Cardiac muscle cell (in vitro differentiated cells and primary cell): ENCODE data around the gene CYP2W1. TPM values are rescaled to one million over a fixed set of nuclear protein-coding genes. Genes with fewer than 3 reads are reported as not detected.
A peak's percentile ranks its signal among the peaks of the same experiment; 100 is the strongest.
"Not testable (repeated sequence)": the region's sequence is repeated elsewhere in the genome, so short reads cannot be mapped to it uniquely, and the experiment has no call there.

Experiments used
- DNase-seq, 2 donors: peaks; one replicate each; pipeline versions ENCODE4 v3.0.0 to v3.0.0-alpha.2; 2010 to 2017; ENCODE audit warnings: low read depth in 1 of 2, low spot score in 1 of 2
- H3K27ac ChIP-seq: fragments of 200-600 bp; sonication (generic); 2 replicates; pipeline ENCODE4 v1.5.1; 2016
- H3K27me3 ChIP-seq: fragments of 200-600 bp; sonication (generic); 2 replicates; pipeline ENCODE4 v1.6.0; 2016; ENCODE audit warnings: control low read depth
- H3K36me3 ChIP-seq: fragments of 200-600 bp; sonication (generic); 2 replicates; pipeline ENCODE4 v1.5.1; 2016; ENCODE audit warnings: control low read depth
- H3K4me1 ChIP-seq: fragments of 200-600 bp; sonication (generic); 2 replicates; pipeline ENCODE4 v1.8.1; 2017; ENCODE audit warnings: low read depth, mild to moderate bottlenecking, mixed run types
- H3K4me3 ChIP-seq: fragments of 200-600 bp; sonication (generic); 2 replicates; pipeline ENCODE4 v1.5.1; 2016; ENCODE audit warnings: mild to moderate bottlenecking
- H3K9me3 ChIP-seq: fragments of 200-600 bp; sonication (generic); 2 replicates; pipeline ENCODE4 v1.5.1; 2017; ENCODE audit warnings: low read depth, mild to moderate bottlenecking, control low read depth
- polyA plus RNA-seq: library from polyadenylated mRNA; unstranded; fragments of >200 nt; fragmentation: Nextera tagmentation; extraction: Ambion mirVana; gene quantifications from 2 replicates; pipeline ENCODE4 v1.2.1, GENCODE V29; 2016
- total RNA-seq: library from RNA; depleted of rRNA; stranded (reverse); fragments of >200 nt; gene quantifications from 2 replicates; pipeline ENCODE4 v1.2.3, GENCODE V29; 2016
- TF ChIP-seq, protein P1 (sequence below): IDR thresholded peaks from 2 replicates; pipeline ENCODE4 v1.5.1; 2012; ENCODE audit warnings: low read depth, mild to moderate bottlenecking, low read length

The CYP2W1 gene
- total and polyA plus RNA-seq, 2 experiments from 2014 or later = 0.10 to 3.4 TPM

DNA sequence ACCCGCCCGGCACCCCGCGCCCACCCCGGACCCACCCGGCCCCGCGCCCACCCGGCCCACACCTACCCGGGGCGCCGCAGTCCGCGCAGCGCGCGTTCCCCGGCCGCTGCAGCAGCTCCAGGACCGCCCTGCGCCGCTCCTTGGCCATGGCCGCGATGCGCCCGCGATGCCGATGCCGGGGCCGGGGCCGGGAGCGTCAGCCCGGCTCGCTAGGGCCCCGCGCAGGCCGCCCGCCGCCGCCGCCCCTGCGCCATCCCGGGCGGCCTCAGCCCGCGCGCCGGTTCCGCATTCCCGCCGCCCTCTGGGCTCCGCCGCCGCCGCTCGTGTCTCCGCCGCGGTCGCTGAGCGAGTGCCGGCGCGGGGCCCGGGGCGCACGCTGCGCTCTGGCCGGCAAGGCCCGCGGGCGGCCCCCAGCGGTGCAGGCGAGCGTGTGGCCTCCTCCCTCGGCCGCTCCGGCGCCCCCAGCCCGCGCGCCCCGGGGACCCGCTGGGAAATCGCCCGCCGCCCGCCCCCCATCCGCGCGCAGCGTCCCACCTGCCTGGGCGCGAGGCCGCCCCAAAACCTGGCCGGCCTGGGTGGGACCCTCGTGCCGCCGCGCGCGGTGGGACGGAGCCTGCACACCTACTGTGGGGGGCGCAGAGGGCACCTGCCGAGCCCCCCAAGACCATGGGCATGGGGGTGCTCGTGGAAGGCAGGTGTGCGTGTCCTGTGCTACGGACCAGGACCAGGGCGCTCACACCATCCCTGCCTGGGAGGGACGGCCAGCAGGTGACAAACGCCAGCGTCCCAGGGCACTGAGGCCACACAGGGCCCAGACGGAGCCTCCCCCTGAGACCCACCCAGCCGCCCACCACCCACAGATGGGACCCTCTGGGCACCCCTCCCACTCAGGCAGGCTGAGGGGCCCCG, 28.4 kb upstream of the CYP2W1 start, which contains the start of gene ADAP1:
TSS of gene ADAP1 (minus strand) at position 351 of the 909 bp plus-strand sequence. CDS start at position 148, 203 bp downstream.
- Histone ChIP-seq H3K9me3 (no peaks in the 10 kb centered on the region), H3K27ac (no peak within 1 kb of the TSS), H3K36me3 (no peaks in the 10 kb centered on the region), H3K4me3 (peak within 1 kb of the TSS; percentile 66), H3K4me1 (no peaks in the 10 kb centered on the region), H3K27me3 (peaks cover 34% of the 10 kb centered on the region)
- TF ChIP-seq, protein P1, sequence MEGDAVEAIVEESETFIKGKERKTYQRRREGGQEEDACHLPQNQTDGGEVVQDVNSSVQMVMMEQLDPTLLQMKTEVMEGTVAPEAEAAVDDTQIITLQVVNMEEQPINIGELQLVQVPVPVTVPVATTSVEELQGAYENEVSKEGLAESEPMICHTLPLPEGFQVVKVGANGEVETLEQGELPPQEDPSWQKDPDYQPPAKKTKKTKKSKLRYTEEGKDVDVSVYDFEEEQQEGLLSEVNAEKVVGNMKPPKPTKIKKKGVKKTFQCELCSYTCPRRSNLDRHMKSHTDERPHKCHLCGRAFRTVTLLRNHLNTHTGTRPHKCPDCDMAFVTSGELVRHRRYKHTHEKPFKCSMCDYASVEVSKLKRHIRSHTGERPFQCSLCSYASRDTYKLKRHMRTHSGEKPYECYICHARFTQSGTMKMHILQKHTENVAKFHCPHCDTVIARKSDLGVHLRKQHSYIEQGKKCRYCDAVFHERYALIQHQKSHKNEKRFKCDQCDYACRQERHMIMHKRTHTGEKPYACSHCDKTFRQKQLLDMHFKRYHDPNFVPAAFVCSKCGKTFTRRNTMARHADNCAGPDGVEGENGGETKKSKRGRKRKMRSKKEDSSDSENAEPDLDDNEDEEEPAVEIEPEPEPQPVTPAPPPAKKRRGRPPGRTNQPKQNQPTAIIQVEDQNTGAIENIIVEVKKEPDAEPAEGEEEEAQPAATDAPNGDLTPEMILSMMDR = no peak
- DNase-seq = peak; percentile 59 to 77

DNA sequence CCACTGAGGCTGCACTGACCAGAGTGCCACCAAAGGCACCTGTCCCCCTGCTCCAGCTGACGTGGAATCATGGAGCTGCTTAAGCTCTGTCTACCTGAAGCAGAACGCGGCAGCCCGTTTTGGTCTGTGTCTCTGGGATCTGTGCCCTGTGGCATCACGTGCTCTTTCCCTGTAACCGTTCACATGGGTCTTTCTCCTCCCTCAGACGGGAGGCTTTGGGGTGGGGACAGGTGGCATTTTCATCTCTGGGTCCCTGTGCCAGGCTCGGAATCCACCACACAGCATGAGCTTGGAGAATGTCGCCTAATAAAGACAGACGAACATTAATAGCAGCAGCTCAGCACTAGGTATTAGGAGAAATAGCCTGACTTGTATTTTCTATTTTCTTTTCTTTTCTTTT, 26.9 kb upstream of the CYP2W1 start:
- Histone ChIP-seq H3K36me3 (no peaks in the 10 kb centered on the region), H3K27ac (no peak overlapping the region), H3K27me3 (peaks cover 34% of the 10 kb centered on the region), H3K4me1 (peaks cover 9% of the 10 kb centered on the region), H3K4me3 (no peak overlapping the region), H3K9me3 (no peaks in the 10 kb centered on the region)
- TF ChIP-seq, protein P1 = no peak
- no peak for DNase-seq

DNA sequence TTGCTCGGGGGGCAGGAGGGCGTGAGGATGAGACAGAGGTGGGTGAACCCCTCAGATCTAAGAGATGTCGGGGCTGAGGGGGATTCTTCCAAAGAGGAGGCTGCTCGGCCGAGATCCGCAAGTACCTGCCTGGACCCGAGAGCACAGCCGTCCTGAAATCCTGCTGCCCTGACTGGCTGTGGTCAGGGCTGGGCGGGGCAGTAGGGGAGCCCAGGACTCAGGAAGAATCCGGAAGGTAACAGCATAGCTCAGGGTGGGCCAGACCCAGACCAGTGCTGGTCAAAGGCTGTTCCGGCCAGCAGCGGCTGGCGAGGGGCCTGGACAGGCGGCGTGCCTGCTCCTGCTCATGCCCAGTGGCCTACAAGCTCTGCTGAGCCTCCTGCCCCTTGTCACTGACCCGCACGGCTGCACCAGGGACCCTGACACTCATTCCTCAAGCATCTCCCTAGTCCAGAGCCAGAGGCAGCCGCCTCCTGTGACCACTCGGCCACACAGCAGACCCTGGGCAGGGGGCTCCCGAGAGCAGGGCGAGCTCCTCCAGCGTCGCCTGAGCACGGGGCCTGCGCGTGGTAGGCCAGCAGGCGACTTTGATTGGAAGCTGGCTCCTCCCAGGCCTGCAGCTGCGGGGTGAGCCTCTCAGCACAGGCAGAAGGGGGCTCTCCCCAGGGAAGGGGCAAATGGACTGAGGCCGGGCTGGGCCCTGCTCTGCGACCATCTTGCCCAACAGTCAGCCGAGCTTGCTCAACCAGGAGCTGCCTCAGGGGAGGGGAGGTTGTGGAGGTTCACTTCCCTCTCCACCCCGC, 25.4 kb upstream of the CYP2W1 start:
- Histone ChIP-seq H3K36me3 (no peaks in the 10 kb centered on the region), H3K27me3 (peaks cover 26% of the 10 kb centered on the region), H3K4me1 (peaks cover 9% of the 10 kb centered on the region), H3K9me3 (no peaks in the 10 kb centered on the region), H3K27ac (no peak overlapping the region), H3K4me3 (no peak overlapping the region)
- peak in 1 of 2 donors; percentile 34 for DNase-seq
- TF ChIP-seq, protein P1 = no peak

DNA sequence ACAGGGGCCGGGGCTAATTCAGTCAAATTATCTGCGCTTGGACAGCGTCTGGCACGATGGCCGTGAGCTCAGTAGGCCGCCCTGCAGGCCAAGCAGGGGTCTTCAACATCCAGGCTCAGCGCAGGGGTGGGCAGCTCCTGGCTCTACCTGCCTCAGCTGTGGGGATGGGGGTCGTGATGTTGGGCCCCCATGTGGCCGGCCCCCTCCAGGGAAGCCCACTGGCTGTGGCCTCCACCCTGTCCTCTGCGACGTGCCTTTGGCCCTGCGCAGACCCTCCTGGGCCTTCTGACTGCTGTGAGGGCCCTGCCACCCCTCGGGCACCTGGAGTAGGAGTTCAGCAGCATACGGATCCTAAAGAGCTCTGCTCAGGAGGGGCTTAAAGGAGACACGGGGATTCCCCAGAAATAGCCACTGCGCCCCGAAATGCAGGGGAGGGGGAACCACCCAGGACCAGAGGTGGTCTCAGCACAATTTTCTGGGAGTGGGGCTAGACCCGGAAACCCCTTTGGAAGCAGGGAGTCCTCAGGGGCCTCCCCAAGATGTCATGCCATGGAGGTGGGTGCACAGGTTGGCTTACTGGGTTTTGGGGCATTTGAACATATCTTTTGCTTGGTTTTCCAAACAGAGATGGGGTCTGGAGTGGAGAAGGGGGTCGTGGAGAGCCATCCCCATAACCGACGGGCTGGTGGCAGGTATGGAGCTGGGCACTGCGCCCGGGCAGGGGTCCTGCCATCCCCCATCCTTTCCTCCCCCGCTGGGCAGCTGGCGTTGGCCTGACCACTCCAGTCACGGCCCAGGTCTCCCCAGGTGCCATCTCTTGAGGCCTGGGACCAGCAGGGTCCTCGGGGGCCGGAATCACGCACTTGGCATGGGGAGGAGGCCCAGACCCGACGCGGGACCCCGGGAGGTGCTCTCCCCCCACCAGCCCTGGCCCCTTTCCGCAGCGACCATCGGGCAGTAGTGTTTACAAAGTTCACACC, 24.5 kb upstream of the CYP2W1 start:
- Histone ChIP-seq H3K9me3 (no peaks in the 10 kb centered on the region), H3K27ac (no peak overlapping the region), H3K36me3 (no peaks in the 10 kb centered on the region), H3K27me3 (peaks cover 17% of the 10 kb centered on the region), H3K4me3 (no peak overlapping the region), H3K4me1 (peaks cover 9% of the 10 kb centered on the region)
- no peak for DNase-seq
- TF ChIP-seq, protein P1 = no peak

DNA sequence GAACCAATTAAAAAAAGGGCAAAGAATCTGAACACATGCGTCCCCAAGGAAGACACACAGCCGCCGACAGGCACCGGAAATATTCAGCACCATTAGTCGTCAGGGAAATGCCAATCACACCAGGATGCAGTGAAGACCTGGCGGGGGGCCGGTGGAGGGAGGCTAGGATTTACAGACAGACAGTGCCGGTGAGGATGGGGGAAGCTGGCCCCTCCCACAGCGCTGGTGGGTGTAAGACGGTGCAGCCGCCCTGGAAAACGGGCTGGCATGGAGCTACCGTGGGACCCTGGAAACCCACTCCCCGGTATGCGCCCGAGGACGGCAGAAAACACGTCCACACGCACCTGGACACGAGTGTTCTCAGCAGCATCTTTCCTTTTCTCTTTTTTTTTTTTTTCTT, 23.7 kb upstream of the CYP2W1 start:
- Histone ChIP-seq H3K9me3 (no peaks in the 10 kb centered on the region), H3K4me1 (peaks cover 10% of the 10 kb centered on the region), H3K4me3 (no peak overlapping the region), H3K27me3 (peaks cover 13% of the 10 kb centered on the region), H3K36me3 (no peaks in the 10 kb centered on the region), H3K27ac (no peak overlapping the region)
- no peak for DNase-seq
- TF ChIP-seq, protein P1 = no peak

DNA sequence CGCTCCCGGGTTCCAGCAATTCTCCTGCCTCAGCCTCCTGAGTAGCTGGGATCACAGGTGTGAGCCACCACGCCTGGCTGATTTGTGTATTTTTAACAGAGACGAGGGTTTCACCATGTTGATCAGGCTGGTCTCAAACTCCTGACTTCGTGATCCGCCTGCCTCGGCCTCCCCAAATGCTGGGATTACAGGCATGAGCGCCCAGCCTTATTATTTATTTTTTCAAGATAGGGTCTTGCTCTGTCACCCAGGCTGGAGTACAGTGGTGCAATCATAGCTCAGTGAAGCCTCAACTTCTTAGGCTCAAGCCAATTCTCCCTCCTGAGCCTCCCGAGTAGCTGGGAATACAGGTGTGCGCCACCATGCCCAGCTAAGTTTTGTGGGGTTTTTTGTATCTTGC, 23.2 kb upstream of the CYP2W1 start:
- Histone ChIP-seq H3K27me3 (peaks cover 12% of the 10 kb centered on the region), H3K4me1 (peaks cover 14% of the 10 kb centered on the region), H3K27ac (peak overlapping the region; percentile 80)
- not testable (repeated sequence) for H3K9me3 ChIP-seq, DNase-seq, H3K4me3 ChIP-seq, H3K36me3 ChIP-seq
